Measurements from ENCODE around the gene GRK5. TPM values are rescaled to one million over a fixed set of nuclear protein-coding genes. Genes with fewer than 3 reads are reported as not detected.
A peak's percentile ranks its signal among the peaks of the same experiment; 100 is the strongest.

The GRK5 gene
- total RNA-seq, 2 donors from 2014 or later = 9.1 to 11.9 TPM

DNA sequence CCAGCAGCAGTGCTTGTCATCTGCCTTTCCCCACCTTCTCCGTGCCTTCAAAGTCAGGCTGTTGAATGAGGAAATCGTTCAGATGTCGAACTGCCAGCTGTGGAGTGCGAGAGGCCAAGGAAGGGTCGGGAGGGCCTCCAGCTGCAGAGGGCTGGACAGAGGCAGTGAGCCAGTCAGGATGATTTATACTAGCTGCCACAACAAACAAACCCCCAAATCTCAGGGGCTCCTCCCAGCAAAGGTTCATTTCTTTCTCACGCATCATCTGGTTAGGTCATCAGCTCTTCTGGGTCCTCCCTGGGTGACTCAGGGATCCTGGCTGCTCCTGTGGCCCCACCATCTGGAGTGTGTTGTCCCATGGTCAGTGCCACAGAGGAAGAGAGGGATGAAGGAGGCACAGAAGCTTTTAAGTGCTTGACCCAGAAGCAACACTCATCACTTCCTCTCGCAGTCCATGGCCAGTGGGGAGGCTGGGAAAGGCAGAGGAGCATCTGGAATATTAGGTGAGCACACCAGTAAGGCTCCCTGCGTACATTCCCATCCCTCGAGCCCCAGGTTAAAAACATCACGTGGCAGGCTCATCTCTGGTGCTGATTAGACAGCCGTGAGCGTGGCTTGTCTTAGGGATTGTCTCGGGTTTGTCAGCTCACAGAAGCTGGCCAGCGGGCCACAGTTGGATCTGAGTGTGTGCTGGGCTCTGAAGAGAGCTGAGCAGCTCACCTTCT lies 194.5 kb downstream of the GRK5 start:
- H3K4me3 Mint-ChIP-seq = no peak overlapping the region
- no peaks in the 10 kb centered on the region for H3K36me3 Mint-ChIP-seq (ENCODE audit: low read depth)
- Histone ChIP-seq H3K9me3 (ENCODE audit: control insufficient read depth, low read length) (no peaks in the 10 kb centered on the region), H3K9ac (ENCODE audit: extremely low read depth, low read length, poor library complexity, severe bottlenecking) (no peak overlapping the region), H3K27me3 (ENCODE audit: control insufficient read depth, insufficient read depth, low read length, poor library complexity, severe bottlenecking) (no peaks in the 10 kb centered on the region), H3K36me3 (ENCODE audit: control insufficient read depth, insufficient read depth, low read length) (no peaks in the 10 kb centered on the region), H3K4me3 (ENCODE audit: low read length) (no peak overlapping the region), H3K4me1 (ENCODE audit: control insufficient read depth, insufficient read depth, low read length) (no peaks in the 10 kb centered on the region), H3K27ac (ENCODE audit: low read depth, low read length) (no peak overlapping the region)
- peak overlapping the region; percentile 17 for H3K27ac Mint-ChIP-seq
- H3K27me3 Mint-ChIP-seq (ENCODE audit: insufficient read depth) = no peaks in the 10 kb centered on the region
- no peaks in the 10 kb centered on the region for H3K9me3 Mint-ChIP-seq
- H3K4me1 Mint-ChIP-seq = peaks cover 5% of the 10 kb centered on the region
- TF ChIP-seq, protein P1, sequence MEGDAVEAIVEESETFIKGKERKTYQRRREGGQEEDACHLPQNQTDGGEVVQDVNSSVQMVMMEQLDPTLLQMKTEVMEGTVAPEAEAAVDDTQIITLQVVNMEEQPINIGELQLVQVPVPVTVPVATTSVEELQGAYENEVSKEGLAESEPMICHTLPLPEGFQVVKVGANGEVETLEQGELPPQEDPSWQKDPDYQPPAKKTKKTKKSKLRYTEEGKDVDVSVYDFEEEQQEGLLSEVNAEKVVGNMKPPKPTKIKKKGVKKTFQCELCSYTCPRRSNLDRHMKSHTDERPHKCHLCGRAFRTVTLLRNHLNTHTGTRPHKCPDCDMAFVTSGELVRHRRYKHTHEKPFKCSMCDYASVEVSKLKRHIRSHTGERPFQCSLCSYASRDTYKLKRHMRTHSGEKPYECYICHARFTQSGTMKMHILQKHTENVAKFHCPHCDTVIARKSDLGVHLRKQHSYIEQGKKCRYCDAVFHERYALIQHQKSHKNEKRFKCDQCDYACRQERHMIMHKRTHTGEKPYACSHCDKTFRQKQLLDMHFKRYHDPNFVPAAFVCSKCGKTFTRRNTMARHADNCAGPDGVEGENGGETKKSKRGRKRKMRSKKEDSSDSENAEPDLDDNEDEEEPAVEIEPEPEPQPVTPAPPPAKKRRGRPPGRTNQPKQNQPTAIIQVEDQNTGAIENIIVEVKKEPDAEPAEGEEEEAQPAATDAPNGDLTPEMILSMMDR (conservative IDR thresholded peaks at IDR 0.05) = no peak
- 88 to 90% methylated on average over 7 to 14 of the region's 14 CpGs for WGBS, 2 experiments (ENCODE audit: insufficient coverage in 1 of 2, insufficient read length in 1 of 2)
- DNase-seq = no peak

DNA sequence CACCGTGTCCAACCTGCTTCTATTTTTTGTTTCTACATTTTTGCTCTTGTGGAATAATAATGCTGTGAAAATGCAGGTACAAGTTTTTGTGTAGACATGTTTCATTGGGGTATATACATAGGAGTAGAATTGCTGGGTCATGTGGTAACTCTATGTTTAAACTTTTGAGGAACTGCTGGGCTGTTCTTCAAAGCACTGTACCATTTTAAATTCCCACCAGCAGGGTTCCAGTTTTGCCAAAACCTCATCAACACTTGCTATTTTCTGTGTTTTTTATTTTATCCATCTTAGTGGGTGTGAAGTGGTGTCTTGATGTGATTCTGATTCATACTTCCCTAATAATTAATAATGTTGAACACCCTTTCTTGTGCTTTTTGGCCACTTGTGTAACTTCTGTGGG lies 196.6 kb downstream of the GRK5 start:
- Histone ChIP-seq H3K9me3 (ENCODE audit: control insufficient read depth, low read length) (no peaks in the 10 kb centered on the region), H3K27me3 (ENCODE audit: control insufficient read depth, insufficient read depth, low read length, poor library complexity, severe bottlenecking) (no peaks in the 10 kb centered on the region), H3K27ac (ENCODE audit: low read depth, low read length) (no peak overlapping the region), H3K4me3 (ENCODE audit: low read length) (no peak overlapping the region), H3K9ac (ENCODE audit: extremely low read depth, low read length, poor library complexity, severe bottlenecking) (no peak overlapping the region), H3K4me1 (ENCODE audit: control insufficient read depth, insufficient read depth, low read length) (no peaks in the 10 kb centered on the region), H3K36me3 (ENCODE audit: control insufficient read depth, insufficient read depth, low read length) (no peaks in the 10 kb centered on the region)
- Mint-ChIP-seq H3K4me3 (no peak overlapping the region), H3K27me3 (ENCODE audit: insufficient read depth) (no peaks in the 10 kb centered on the region), H3K36me3 (ENCODE audit: low read depth) (no peaks in the 10 kb centered on the region), H3K9me3 (no peaks in the 10 kb centered on the region), H3K4me1 (peaks cover 5% of the 10 kb centered on the region), H3K27ac (no peak overlapping the region)
- TF ChIP-seq, protein P1 (conservative IDR thresholded peaks at IDR 0.05) = peak; percentile 28
- DNase-seq = no peak
- WGBS, 2 experiments (ENCODE audit: insufficient coverage in 1 of 2, insufficient read length in 1 of 2) = 71 to 95% methylated on average over 1 of the region's 1 CpG

DNA sequence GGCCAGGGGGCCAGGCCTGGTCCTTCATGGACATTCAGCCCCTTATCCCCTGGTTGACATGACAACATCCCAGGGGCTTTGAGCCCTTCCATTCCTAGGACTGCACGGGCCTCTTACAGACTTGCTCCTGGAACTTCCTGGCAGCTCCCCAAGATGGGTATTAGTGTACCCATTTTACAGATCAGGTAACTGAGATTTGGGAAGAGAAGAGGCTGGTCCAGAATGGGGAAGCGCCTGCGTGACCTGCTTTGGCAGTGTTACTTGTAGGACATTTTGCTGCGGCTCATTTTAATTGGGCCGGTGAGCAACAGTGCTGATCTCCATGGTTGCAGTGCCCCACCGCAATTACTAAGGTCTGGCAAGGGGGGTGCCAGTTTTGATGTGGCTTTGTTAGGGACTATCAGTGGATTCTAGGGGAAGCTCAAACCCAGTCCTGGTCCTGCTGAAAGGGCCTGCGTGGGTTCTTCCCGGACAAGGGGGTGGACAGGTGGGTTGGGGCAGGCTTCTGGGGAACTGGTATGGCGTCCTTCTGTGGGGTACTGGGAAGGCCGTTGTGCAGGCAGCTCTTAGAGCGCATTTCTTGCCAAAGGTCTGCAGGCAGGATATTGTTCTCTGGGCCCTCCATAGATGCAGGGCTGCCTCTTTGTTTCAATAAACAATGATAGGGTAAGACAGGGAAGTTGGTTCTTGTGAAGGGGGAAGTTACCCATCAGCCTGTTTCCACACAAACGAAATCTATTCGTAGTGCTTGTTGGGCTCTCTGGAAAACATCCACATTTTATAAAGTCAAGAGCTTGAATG lies 197.5 kb downstream of the GRK5 start:
- no peak for DNase-seq
- Mint-ChIP-seq H3K4me3 (no peak overlapping the region), H3K27ac (peak overlapping the region; percentile 52), H3K36me3 (ENCODE audit: low read depth) (no peaks in the 10 kb centered on the region), H3K27me3 (ENCODE audit: insufficient read depth) (no peaks in the 10 kb centered on the region), H3K9me3 (no peaks in the 10 kb centered on the region), H3K4me1 (peaks cover 5% of the 10 kb centered on the region)
- Histone ChIP-seq H3K9ac (ENCODE audit: extremely low read depth, low read length, poor library complexity, severe bottlenecking) (no peak overlapping the region), H3K36me3 (ENCODE audit: control insufficient read depth, insufficient read depth, low read length) (no peaks in the 10 kb centered on the region), H3K9me3 (ENCODE audit: control insufficient read depth, low read length) (no peaks in the 10 kb centered on the region), H3K4me1 (ENCODE audit: control insufficient read depth, insufficient read depth, low read length) (no peaks in the 10 kb centered on the region), H3K27ac (ENCODE audit: low read depth, low read length) (no peak overlapping the region), H3K4me3 (ENCODE audit: low read length) (no peak overlapping the region), H3K27me3 (ENCODE audit: control insufficient read depth, insufficient read depth, low read length, poor library complexity, severe bottlenecking) (no peaks in the 10 kb centered on the region)
- TF ChIP-seq, protein P1 (conservative IDR thresholded peaks at IDR 0.05) = no peak
- WGBS, 2 experiments (ENCODE audit: insufficient coverage in 1 of 2, insufficient read length in 1 of 2) = 95 to 96% methylated on average over 7 to 13 of the region's 13 CpGs

Data from endodermal cell (in vitro differentiated cells).